ENCODE measurements around the gene TANK.
"Not testable (repeated sequence)": the region's sequence is repeated elsewhere in the genome, so short reads cannot be mapped to it uniquely, and the experiment has no call there.

The TANK gene

DNA sequence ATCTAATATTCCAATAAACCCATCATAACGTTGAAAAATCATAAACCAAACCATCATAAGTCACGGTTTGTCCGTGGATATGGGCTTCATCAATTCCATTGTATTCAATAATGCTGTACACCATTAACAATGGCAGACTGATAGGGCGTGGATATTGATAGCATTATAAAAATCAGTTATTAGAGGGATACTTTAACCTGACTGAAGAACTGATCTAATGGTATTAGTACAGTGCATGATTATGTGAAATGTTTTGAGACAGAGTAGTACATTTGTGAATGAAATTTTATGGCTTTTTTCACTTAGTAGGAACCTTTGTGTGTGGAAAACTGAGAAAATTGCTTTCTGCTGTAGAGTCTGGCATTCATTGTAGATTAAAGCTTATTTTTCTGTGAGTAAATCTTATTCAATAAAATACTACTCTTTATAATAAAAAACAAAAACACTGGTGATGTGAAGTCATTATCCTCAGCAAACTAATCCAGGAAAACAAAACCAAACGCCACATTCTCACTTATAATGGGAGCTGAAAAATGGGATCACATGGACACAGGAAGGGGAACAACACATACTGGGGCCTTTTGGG lies 119.1 kb downstream of the TANK start:
- DNase-seq, result not testable (repeated sequence)

DNA sequence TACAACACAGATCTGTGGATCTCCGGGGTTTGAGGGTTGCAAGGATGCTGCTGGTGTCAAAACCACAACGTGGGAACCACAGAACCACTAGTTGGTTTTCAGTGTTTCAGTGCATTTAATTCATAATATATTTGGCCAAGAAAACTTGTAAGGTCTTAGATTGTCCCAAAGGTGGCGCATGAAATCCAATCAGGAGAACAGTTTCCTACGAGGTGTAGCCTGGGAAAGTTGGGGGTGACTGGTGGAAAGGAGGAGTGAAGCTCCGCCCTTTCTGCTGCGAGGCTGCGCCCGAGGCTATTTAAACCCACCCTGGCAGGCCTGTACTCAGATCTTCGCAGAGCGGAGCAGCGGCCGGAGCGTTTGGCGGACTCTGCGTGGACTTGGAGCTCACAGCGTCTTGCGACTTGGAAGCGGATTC lies 120.7 kb downstream of the TANK start:
- DNase-seq, result not testable (repeated sequence)

DNA sequence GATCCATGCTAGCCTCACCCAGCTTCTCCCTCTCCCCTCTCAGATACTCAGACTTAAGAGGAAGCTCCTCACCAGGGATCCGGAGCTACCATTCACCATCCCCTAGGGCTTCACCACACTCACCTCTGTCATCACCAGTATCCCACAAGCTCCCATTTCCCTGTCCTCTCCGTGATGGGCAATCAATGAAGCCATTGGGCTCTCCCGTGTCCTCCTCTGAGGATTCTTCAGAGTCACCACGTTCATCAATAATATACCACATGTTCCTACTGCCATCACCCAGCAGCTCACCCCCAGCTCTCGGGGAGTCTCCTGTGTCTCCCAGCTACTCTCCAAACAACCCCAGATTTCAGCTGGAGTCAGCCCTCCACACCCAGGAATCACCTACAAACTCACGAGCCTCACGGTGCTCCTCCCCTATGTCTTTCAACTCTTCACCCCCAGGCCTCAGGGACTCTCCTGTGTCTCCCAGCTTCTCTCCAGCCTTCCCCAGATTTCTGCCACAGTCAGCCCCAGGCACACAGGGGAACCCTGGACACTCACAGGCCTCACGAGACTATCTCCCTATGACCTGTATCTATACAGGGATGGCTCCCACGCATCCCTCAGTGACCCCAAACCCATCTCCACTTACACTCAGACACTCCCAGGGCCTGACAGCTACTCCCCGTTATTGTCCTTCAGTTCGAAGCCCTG lies 121.5 kb downstream of the TANK start:
- DNase-seq, result not testable (repeated sequence)

- not testable (repeated sequence) for DNase-seq
Measured at GRCh38 chr2:161282311-161282644, 122.0 kb downstream of the TANK start.

DNA sequence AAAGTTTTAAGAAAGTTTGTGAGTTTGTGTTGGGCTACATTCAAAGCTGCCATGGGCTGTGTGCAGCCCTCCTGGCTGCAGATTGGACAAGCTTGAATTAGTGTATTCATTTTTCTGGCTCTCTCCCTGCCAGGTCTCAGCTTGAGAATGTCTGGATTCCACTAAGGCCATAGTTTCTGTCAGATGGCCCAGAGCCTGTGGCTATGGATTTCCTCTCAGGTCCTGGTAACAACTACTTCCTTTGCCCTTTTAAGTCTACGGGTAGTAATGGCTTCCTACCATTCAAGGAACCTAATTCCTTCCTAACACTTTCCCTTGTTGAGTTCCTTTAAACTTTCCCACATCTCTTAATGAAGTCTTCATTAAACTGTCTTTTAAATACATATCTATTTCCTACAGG lies 123.7 kb downstream of the TANK start:
- no peak for DNase-seq
